Testis (tissue), 3 donors: ENCODE data around the gene DNM3. TPM values are rescaled to one million over a fixed set of nuclear protein-coding genes. Genes with fewer than 3 reads are reported as not detected.

Experiments
- DNase-seq: peaks from one replicate; pipeline ENCODE4 v3.0.0-alpha.2; 2019
- H3K27ac ChIP-seq, 2 donors: fragments of 200-600 bp; sonication (generic); one replicate each; pipeline ENCODE4 v1.5.1; 2019
- H3K27me3 ChIP-seq: fragments of 200-600 bp; sonication (generic); one replicate; pipeline ENCODE4 v1.5.1; 2019
- H3K36me3 ChIP-seq: fragments of 200-600 bp; sonication (generic); one replicate; pipeline ENCODE4 v1.5.1; 2017; ENCODE audit warnings: low read depth; ENCODE audit errors: missing control alignments
- H3K4me1 ChIP-seq: fragments of 200-600 bp; sonication (generic); one replicate; pipeline ENCODE4 v1.5.1; 2019
- H3K4me3 ChIP-seq, 2 donors: fragments of 200-600 bp; sonication (generic); one replicate each; pipeline ENCODE4 v1.5.1; 2017 to 2019
- H3K9me3 ChIP-seq: fragments of 200-600 bp; sonication (generic); one replicate; pipeline ENCODE4 v1.5.1; 2017
- CTCF ChIP-seq, 3 experiments: fragments of 450-650 bp in 2 of 3; fragments of 200-600 bp in 1 of 3; sonication (generic) in 1 of 3; IDR thresholded peaks; one replicate each; pipeline ENCODE4 v1.5.1; 2016 to 2019; ENCODE audit warnings: antibody characterized with exemption in 3 of 3, mild to moderate bottlenecking in 2 of 3, moderate library complexity in 1 of 3
- POLR2A ChIP-seq: fragments of 450-650 bp; IDR thresholded peaks from one replicate; pipeline ENCODE4 v1.6.1; 2017; ENCODE audit warnings: antibody characterized with exemption, mild to moderate bottlenecking, moderate library complexity
- WGBS, 2 donors: methylation state at CpG; one replicate each; pipeline ENCODE4 v1.1.5; 2018; 5-methylcytosine and 5-hydroxymethylcytosine counted together
- intact Hi-C: fragments of 100-400 bp; cut with DNase I; formaldehyde crosslinking; loops from one replicate; pipeline ENCODE4 v1.15.1; 2023; ENCODE audit warnings: low total_unique reads
- polyA plus RNA-seq: library from polyadenylated mRNA; stranded (reverse); fragments of 350-450 nt; fragmentation: Illumina TruSeq; extraction: RNeasy Lipid Tissue Mini Kit (QIAGEN cat#74804); gene quantifications from one replicate; pipeline ENCODE4 v1.2.3, GENCODE V29; 2014; ENCODE audit warnings: low read depth, low replicate concordance; ENCODE audit not compliant: insufficient read depth
- total RNA-seq, 2 donors: library from RNA; depleted of rRNA; stranded (reverse); fragments of >200 nt; gene quantifications; one replicate each; pipeline ENCODE4 v1.2.3, GENCODE V29; 2016

The DNM3 gene
- total and polyA plus RNA-seq, 3 donors from 2014 or later: 4.9 to 10.2 (median 8.4) TPM

GRCh38 chr1:172083191-172083590 lies 241.9 kb downstream of the DNM3 start:
- Histone ChIP-seq H3K4me1 (no peaks in the 10 kb centered on the region), H3K4me3 (no peak overlapping the region), H3K27me3 (no peaks in the 10 kb centered on the region), H3K9me3 (no peaks in the 10 kb centered on the region), H3K27ac (no peak overlapping the region), H3K36me3 (no peaks in the 10 kb centered on the region)
- 91 to 95% methylated on average over 1 of the region's 1 CpG for WGBS, 2 donors
- TF ChIP-seq POLR2A (no peak), CTCF (IDR thresholded peaks at IDR 0.05) (no peak)
- intact Hi-C loops: no loop called here
- no peak for DNase-seq

GRCh38 chr1:172084876-172085275 lies 243.6 kb downstream of the DNM3 start:
- Histone ChIP-seq H3K36me3 (no peaks in the 10 kb centered on the region), H3K27ac (peak overlapping the region in 1 of 2 donors; percentile 8), H3K27me3 (no peaks in the 10 kb centered on the region), H3K9me3 (no peaks in the 10 kb centered on the region), H3K4me1 (no peaks in the 10 kb centered on the region), H3K4me3 (no peak overlapping the region)
- 56 to 63% methylated on average over 2 of the region's 2 CpGs for WGBS, 2 donors
- no peak for DNase-seq
- TF ChIP-seq CTCF (IDR thresholded peaks at IDR 0.05) (no peak), POLR2A (no peak)
- intact Hi-C loops: no loop called here

- no peaks in the 10 kb centered on the region for H3K4me1 ChIP-seq
- WGBS, 2 donors: 67 to 71% methylated on average over 3 of the region's 3 CpGs
- intact Hi-C loops: no loop called here
- H3K9me3 ChIP-seq: no peaks in the 10 kb centered on the region
- no peak overlapping the region for H3K27ac ChIP-seq
- H3K27me3 ChIP-seq: no peaks in the 10 kb centered on the region
- H3K36me3 ChIP-seq: no peaks in the 10 kb centered on the region
- TF ChIP-seq CTCF (IDR thresholded peaks at IDR 0.05) (no peak), POLR2A (no peak)
- no peak for DNase-seq
- no peak overlapping the region for H3K4me3 ChIP-seq
These were observed 244.0 kb downstream of the DNM3 start for GRCh38 chr1:172085317-172085716.

GRCh38 chr1:172086137-172086536 lies 244.8 kb downstream of the DNM3 start:
- Histone ChIP-seq H3K9me3 (no peaks in the 10 kb centered on the region), H3K36me3 (no peaks in the 10 kb centered on the region), H3K4me3 (no peak overlapping the region), H3K27me3 (no peaks in the 10 kb centered on the region), H3K27ac (no peak overlapping the region), H3K4me1 (no peaks in the 10 kb centered on the region)
- WGBS, 2 donors: 46 to 54% methylated on average over 2 of the region's 2 CpGs
- intact Hi-C loops: no loop called here
- TF ChIP-seq POLR2A: no peak
- TF ChIP-seq CTCF (IDR thresholded peaks at IDR 0.05): no peak
- DNase-seq: peak; percentile 21

- DNase-seq: no peak
- H3K27ac ChIP-seq: no peak overlapping the region
- H3K36me3 ChIP-seq: no peaks in the 10 kb centered on the region
- no peaks in the 10 kb centered on the region for H3K4me1 ChIP-seq
- no peaks in the 10 kb centered on the region for H3K27me3 ChIP-seq
- intact Hi-C loops: no loop called here
- TF ChIP-seq POLR2A: no peak
- TF ChIP-seq CTCF (IDR thresholded peaks at IDR 0.05): no peak
- no peak overlapping the region for H3K4me3 ChIP-seq
- WGBS, 2 donors: 57 to 69% methylated on average over 1 of the region's 1 CpG
- no peaks in the 10 kb centered on the region for H3K9me3 ChIP-seq
These were observed 247.0 kb downstream of the DNM3 start for GRCh38 chr1:172088256-172088655.
